NCI-H2107 treated with DMSO at 0.1 percent for 48 hours (cell line): ENCODE measurements around the gene EMC7.
"Not testable (repeated sequence)": the region's sequence is repeated elsewhere in the genome, so short reads cannot be mapped to it uniquely, and the experiment has no call there.

ENCODE experiments used
- DNase-seq: peaks from one replicate; lab custom pipeline; 2025; ENCODE audit not compliant: unreplicated experiment; lab: John Stamatoyannopoulos, UW

Gene EMC7

GRCh38 chr15:34101366-34102174 lies at the start of gene EMC7, which contains the start of gene PGBD4:
EMC7 (minus strand) TSS chr15:34101862; CDS start chr15:34101839, 23 bp downstream.
PGBD4 (plus strand) TSS chr15:34102083; CDS start chr15:34102532, 449 bp downstream.
- peak; percentile 88 for DNase-seq

GRCh38 chr15:34147371-34148140 lies 45.9 kb upstream of the EMC7 start:
- DNase-seq, result no peak

- DNase-seq, result no peak
Observed at GRCh38 chr15:34133511-34133910, 31.8 kb upstream of the EMC7 start.

- no peak for DNase-seq
Observed at GRCh38 chr15:34132881-34133280, 31.2 kb upstream of the EMC7 start.

- no peak for DNase-seq
Observed at GRCh38 chr15:34128898-34129297, 27.2 kb upstream of the EMC7 start.

GRCh38 chr15:34126522-34126921 lies 24.9 kb upstream of the EMC7 start:
- DNase-seq, result no peak

- no peak for DNase-seq
Observed at GRCh38 chr15:34125945-34126344, 24.3 kb upstream of the EMC7 start.

- no peak for DNase-seq
Observed at GRCh38 chr15:34124651-34125050, 23.0 kb upstream of the EMC7 start.

- DNase-seq, result no peak
Observed at GRCh38 chr15:34122771-34123183, 21.1 kb upstream of the EMC7 start.

- DNase-seq, result not testable (repeated sequence)
Observed at GRCh38 chr15:34121786-34122185, 20.1 kb upstream of the EMC7 start.

GRCh38 chr15:34120420-34120819 lies 18.8 kb upstream of the EMC7 start:
- DNase-seq, result not testable (repeated sequence)

- no peak for DNase-seq
Observed at GRCh38 chr15:34119291-34119690, 17.6 kb upstream of the EMC7 start.

- no peak for DNase-seq
Observed at GRCh38 chr15:34116620-34117019, 15.0 kb upstream of the EMC7 start.

- DNase-seq, result no peak
Observed at GRCh38 chr15:34114739-34115138, 13.1 kb upstream of the EMC7 start.

GRCh38 chr15:34114215-34114614 lies 12.6 kb upstream of the EMC7 start:
- DNase-seq, result no peak

GRCh38 chr15:34111488-34111887 lies 9.8 kb upstream of the EMC7 start:
- no peak for DNase-seq

- DNase-seq, result no peak
Observed at GRCh38 chr15:34109797-34110663, 8.4 kb upstream of the EMC7 start.

- DNase-seq, result no peak
Observed at GRCh38 chr15:34107315-34107714, 5.7 kb upstream of the EMC7 start.

GRCh38 chr15:34106423-34106822 lies 4.8 kb upstream of the EMC7 start:
- no peak for DNase-seq

- no peak for DNase-seq
Observed at GRCh38 chr15:34102175-34102925, 688 bp upstream of the EMC7 start.
